HCT116 (cell line): ENCODE measurements around the gene ANXA6. TPM values are rescaled to one million over a fixed set of nuclear protein-coding genes. Genes with fewer than 3 reads are reported as not detected.

Source experiments
- ATAC-seq: fragments of 200-7000 bp; cut with Tn5 transposase; 2 replicates; pipeline ENCODE4 v1.9.1; 2020; ENCODE audit warnings: mild to moderate bottlenecking, moderate library complexity
- BruUV-seq: library from RNA; stranded (reverse); fragments of 400-500 nt; replicated peaks from 2 replicates; lab custom pipeline; 2021; lab: Mats Ljungman, UMichigan
- CTCF ChIA-PET: fragments of 300-600 bp; sonication (Branson Sonifier 250); formaldehyde crosslinking; loops from one replicate; lab custom pipeline; 2021; ENCODE audit warnings: antibody characterized with exemption; lab: Charles Lee
- POLR2A ChIA-PET: fragments of 300-600, 350-600 bp; sonication (Branson Sonifier 250); formaldehyde crosslinking; loops from one replicate; lab custom pipeline; 2021; ENCODE audit warnings: antibody characterized with exemption; lab: Charles Lee
- RAD21 ChIA-PET, 2 experiments: fragments of 300-600 bp; sonication (Branson Sonifier 250); formaldehyde crosslinking; loops; one replicate each; lab custom pipeline; 2023; ENCODE audit warnings: low total read pairs in 2 of 2; ENCODE audit not compliant: uncharacterized antibody in 2 of 2, unreplicated experiment in 2 of 2, low non-redundant PET in 1 of 2; lab: Charles Lee
- DNase-seq: peaks from one replicate; pipeline ENCODE4 v3.0.0-alpha.2; 2010; ENCODE audit warnings: low read depth, low spot score
- H2AFZ ChIP-seq: fragments of 200-600 bp; shearing (Covaris generic), sonication (generic); 2 replicates; pipeline ENCODE4 v1.6.1; 2017; ENCODE audit warnings: low read depth, mixed run types, mixed read lengths, antibody characterized with exemption, low read length; ENCODE audit not compliant: poor library complexity, severe bottlenecking
- H3K27ac ChIP-seq: 2 replicates; pipeline ENCODE4 v1.5.1; 2012; ENCODE audit warnings: low read depth, low read length
- H3K27me3 ChIP-seq: fragments of 200-600 bp; sonication (generic); 2 replicates; pipeline ENCODE4 v1.6.1; 2016; ENCODE audit warnings: mixed run types, low read length, mixed read lengths; ENCODE audit not compliant: insufficient read depth
- H3K36me3 ChIP-seq, 2 experiments: fragments of 200-500 bp in 1 of 2; fragments of 200-600 bp in 1 of 2; sonication (Bioruptor generic) in 1 of 2; sonication (generic) in 1 of 2; 2 replicates each; pipeline versions ENCODE4 v1.5.1 to v1.6.1; 2014 to 2016; ENCODE audit warnings: low read length in 2 of 2, inconsistent platforms in 1 of 2, mixed read lengths in 1 of 2, mixed run types in 1 of 2; ENCODE audit not compliant: insufficient read depth in 2 of 2, control insufficient read depth in 1 of 2
- H3K4me1 ChIP-seq, 2 experiments: fragments of 200-600 bp in 1 of 2; sonication (generic) in 1 of 2; 2 replicates each; pipeline versions ENCODE4 v1.5.1 to v1.6.1; 2012 to 2017; ENCODE audit warnings: low read length in 2 of 2, inconsistent platforms in 1 of 2, mild to moderate bottlenecking in 1 of 2, mixed read lengths in 1 of 2, mixed run types in 1 of 2, moderate library complexity in 1 of 2; ENCODE audit not compliant: insufficient read depth in 2 of 2, control insufficient read depth in 1 of 2
- H3K4me2 ChIP-seq: fragments of 200-600 bp; sonication (generic); 2 replicates; pipeline ENCODE4 v1.6.1; 2017; ENCODE audit warnings: mixed run types, low read length, mixed read lengths
- H3K4me3 ChIP-seq, 2 experiments: fragments of 200-600 bp in 1 of 2; sonication (generic) in 1 of 2; replicated peaks in 1 of 2; 2 replicates each; pipeline ENCODE4 v1.5.1; 2011 to 2016; ENCODE audit warnings: low read length in 2 of 2, control low read depth in 1 of 2, low read depth in 1 of 2, mild to moderate bottlenecking in 1 of 2, mixed read lengths in 1 of 2, mixed run types in 1 of 2
- H3K79me2 ChIP-seq: fragments of 200-600 bp; sonication (generic); 2 replicates; pipeline ENCODE4 v1.6.1; 2017; ENCODE audit warnings: mild to moderate bottlenecking, mixed run types, low read length, moderate library complexity, mixed read lengths; ENCODE audit not compliant: insufficient read depth
- H3K9ac ChIP-seq: fragments of 200-600 bp; sonication (generic); 2 replicates; pipeline ENCODE4 v1.6.1; 2016; ENCODE audit warnings: low read length, mixed read lengths
- H3K9me2 ChIP-seq: fragments of 200-600 bp; sonication (generic), shearing (Covaris generic); 2 replicates; pipeline ENCODE4 v1.6.1; 2017; ENCODE audit warnings: mixed run types, mild to moderate bottlenecking, moderate library complexity; ENCODE audit not compliant: insufficient read depth
- H3K9me3 ChIP-seq, 2 experiments: fragments of 200-500 bp in 1 of 2; fragments of 200-600 bp in 1 of 2; sonication (Bioruptor generic) in 1 of 2; sonication (generic) in 1 of 2; 2 replicates each; pipeline ENCODE4 v1.6.1; 2014 to 2017; ENCODE audit warnings: low read length in 2 of 2, mixed read lengths in 2 of 2, inconsistent platforms in 1 of 2, low read depth in 1 of 2, mild to moderate bottlenecking in 1 of 2, mixed run types in 1 of 2, moderate library complexity in 1 of 2; ENCODE audit not compliant: control insufficient read depth in 1 of 2, insufficient read depth in 1 of 2
- H4K20me1 ChIP-seq: fragments of 200-600 bp; sonication (generic), shearing (Covaris generic); 2 replicates; pipeline ENCODE4 v1.6.1; 2017; ENCODE audit warnings: mixed run types, mild to moderate bottlenecking, moderate library complexity; ENCODE audit not compliant: insufficient read depth
- EZH2phosphoT487 ChIP-seq: fragments of 200-600 bp; IDR thresholded peaks from 2 replicates; pipeline ENCODE4 v1.6.1; 2018; ENCODE audit warnings: antibody characterized with exemption, borderline replicate concordance
- JUND ChIP-seq: IDR thresholded peaks from 2 replicates; pipeline ENCODE4 v1.6.1; 2012
- REST ChIP-seq: IDR thresholded peaks from 2 replicates; pipeline ENCODE4 v1.6.1; 2012; ENCODE audit warnings: low read depth
- YY1 ChIP-seq: IDR thresholded peaks from 2 replicates; pipeline ENCODE4 v1.6.1; 2011; ENCODE audit warnings: low read length, low read depth, moderate library complexity, mild to moderate bottlenecking; ENCODE audit not compliant: insufficient replicate concordance; ENCODE audit errors: extremely low read depth
- ZNF274 ChIP-seq: fragments of 200-500 bp; sonication (Bioruptor generic); IDR thresholded peaks from 2 replicates; pipeline ENCODE4 v1.6.1; 2014; ENCODE audit warnings: mild to moderate bottlenecking, low read depth, low read length, inconsistent platforms
- intact Hi-C: fragments of 100-400 bp; cut with micrococcal nuclease; formaldehyde crosslinking; loops from 2 replicates; pipeline ENCODE4 v1.10.0; 2022
- total RNA-seq: library from RNA; stranded (reverse); gene quantifications from one replicate; pipeline ENCODE4 v1.2.1, GENCODE V29; 2021; ENCODE audit not compliant: unreplicated experiment
- TF ChIP-seq, protein P1 (sequence below): IDR thresholded peaks from 2 replicates; pipeline ENCODE4 v1.6.1; 2012

Gene ANXA6
- total RNA-seq, 1 experiment from 2014 or later = 71.9 TPM

DNA sequence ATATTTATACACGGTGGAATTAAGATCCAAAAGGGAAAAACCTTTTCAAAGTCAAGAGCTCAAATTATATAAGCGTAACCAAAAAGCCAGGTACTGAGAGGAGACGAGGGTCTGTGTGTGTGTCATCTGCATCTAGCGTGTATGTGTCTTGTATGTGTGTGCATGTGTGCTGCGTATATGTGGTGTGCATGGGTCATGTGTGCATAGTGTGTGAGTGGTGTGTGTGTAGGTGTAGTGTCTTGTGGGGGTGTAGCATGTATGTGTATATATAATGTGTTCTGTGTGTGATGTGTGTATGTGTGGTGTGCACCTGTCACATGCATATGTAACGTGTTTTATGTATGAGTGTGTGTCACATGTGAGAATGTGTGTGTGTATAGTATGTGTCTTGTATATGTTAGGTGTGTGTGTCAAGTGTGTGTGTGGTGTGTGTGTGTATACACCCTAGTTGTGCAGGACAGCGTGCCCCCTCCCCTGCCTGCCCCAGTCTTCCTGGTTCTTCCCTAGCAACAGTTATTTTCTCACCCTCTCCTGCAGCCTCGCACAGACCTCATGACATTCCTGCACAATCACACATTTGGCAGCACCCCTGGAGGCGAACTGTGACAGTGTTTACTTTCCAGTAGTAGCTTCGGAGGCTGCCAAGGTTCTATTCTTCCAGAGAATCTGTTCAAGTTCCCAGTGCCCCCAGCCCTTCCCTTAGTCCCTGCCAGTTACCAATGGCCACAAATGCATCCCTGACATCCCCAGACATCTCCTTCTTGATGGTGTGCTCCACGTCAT is 49.6 kb downstream of the ANXA6 start:
- H3K4me2 ChIP-seq = no peak overlapping the region
- no peaks in the 10 kb centered on the region for H3K4me1 ChIP-seq
- no peak overlapping the region for H3K4me3 ChIP-seq
- H3K36me3 ChIP-seq = peaks cover 0 to 12% of the 10 kb centered on the region in 2 experiments; a peak in 2 of 4 replicates
- intact Hi-C loops = no loop called here
- no peak for ATAC-seq
- no peaks in the 10 kb centered on the region for H3K79me2 ChIP-seq
- TF ChIP-seq YY1 = no peak
- TF ChIP-seq, protein P1, sequence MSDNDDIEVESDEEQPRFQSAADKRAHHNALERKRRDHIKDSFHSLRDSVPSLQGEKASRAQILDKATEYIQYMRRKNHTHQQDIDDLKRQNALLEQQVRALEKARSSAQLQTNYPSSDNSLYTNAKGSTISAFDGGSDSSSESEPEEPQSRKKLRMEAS = no peak
- TF ChIP-seq JUND = no peak
- no peak for TF ChIP-seq REST
- no peak for TF ChIP-seq ZNF274
- TF ChIP-seq EZH2phosphoT487 = no peak
- ChIA-PET POLR2A (no interaction called here), RAD21 (no interaction called here), CTCF (no interaction called here)
- no peak for DNase-seq
- no peak overlapping the region for H3K27ac ChIP-seq
- H3K27me3 ChIP-seq = no peaks in the 10 kb centered on the region
- no peak overlapping the region for H3K9ac ChIP-seq
- no TSS peak for BruUV-seq
- H3K9me3 ChIP-seq = no peaks in the 10 kb centered on the region
- H4K20me1 ChIP-seq = no peaks in the 10 kb centered on the region
- no peaks in the 10 kb centered on the region for H3K9me2 ChIP-seq
- H2AFZ ChIP-seq = no peak overlapping the region
